Measurements from ENCODE around the gene PTPRM. TPM values are rescaled to one million over a fixed set of nuclear protein-coding genes. Genes with fewer than 3 reads are reported as not detected.

The PTPRM gene
- total RNA-seq, 1 donor = 84.7 TPM

GRCh38 chr18:8300751-8301410, 733.8 kb downstream of the PTPRM start:
- Histone ChIP-seq H3K9me3 (ENCODE audit: low read depth, low read length) (no peaks in the 10 kb centered on the region), H3K36me3 (ENCODE audit: insufficient read depth, low read length) (no peaks in the 10 kb centered on the region), H3K4me1 (ENCODE audit: insufficient read depth, low read length) (peaks cover 13% of the 10 kb centered on the region), H3K4me3 (ENCODE audit: insufficient read depth, low read length) (no peak overlapping the region), H3K27me3 (ENCODE audit: insufficient read depth, low read length) (no peaks in the 10 kb centered on the region), H3K4me2 (ENCODE audit: insufficient read depth, low read length) (no peak overlapping the region), H2AFZ (ENCODE audit: low read length) (no peak overlapping the region), H4K20me1 (ENCODE audit: insufficient read depth, low read length) (no peaks in the 10 kb centered on the region), H3K79me2 (ENCODE audit: insufficient read depth, low read length) (no peaks in the 10 kb centered on the region), H3K27ac (ENCODE audit: low read depth, low read length) (no peak overlapping the region)
- DNase-seq (ENCODE audit: insufficient read length, low spot score, missing footprints) = no peak
- TF ChIP-seq CTCF (IDR thresholded peaks at IDR 0.05; ENCODE audit: extremely low read depth, low read depth, low read length) = no peak

- Histone ChIP-seq H3K9me3 (ENCODE audit: low read depth, low read length) (no peaks in the 10 kb centered on the region), H3K27me3 (ENCODE audit: insufficient read depth, low read length) (no peaks in the 10 kb centered on the region), H4K20me1 (ENCODE audit: insufficient read depth, low read length) (no peaks in the 10 kb centered on the region), H2AFZ (ENCODE audit: low read length) (no peak overlapping the region), H3K27ac (ENCODE audit: low read depth, low read length) (no peak overlapping the region), H3K36me3 (ENCODE audit: insufficient read depth, low read length) (no peaks in the 10 kb centered on the region), H3K79me2 (ENCODE audit: insufficient read depth, low read length) (no peaks in the 10 kb centered on the region), H3K4me2 (ENCODE audit: insufficient read depth, low read length) (no peak overlapping the region), H3K4me3 (ENCODE audit: insufficient read depth, low read length) (no peak overlapping the region), H3K4me1 (ENCODE audit: insufficient read depth, low read length) (peaks cover 19% of the 10 kb centered on the region)
- no peak for TF ChIP-seq CTCF (IDR thresholded peaks at IDR 0.05; ENCODE audit: extremely low read depth, low read depth, low read length)
- no peak for DNase-seq (ENCODE audit: insufficient read length, low spot score, missing footprints)
These were observed 734.5 kb downstream of the PTPRM start for GRCh38 chr18:8301427-8302172.

GRCh38 chr18:8303151-8303755, 736.1 kb downstream of the PTPRM start:
- no peaks in the 10 kb centered on the region for H3K27me3 ChIP-seq (ENCODE audit: insufficient read depth, low read length)
- no peak for DNase-seq (ENCODE audit: insufficient read length, low spot score, missing footprints)
- H3K4me3 ChIP-seq (ENCODE audit: insufficient read depth, low read length) = no peak overlapping the region
- H3K4me2 ChIP-seq (ENCODE audit: insufficient read depth, low read length) = no peak overlapping the region
- no peak overlapping the region for H2AFZ ChIP-seq (ENCODE audit: low read length)
- H4K20me1 ChIP-seq (ENCODE audit: insufficient read depth, low read length) = no peaks in the 10 kb centered on the region
- no peaks in the 10 kb centered on the region for H3K36me3 ChIP-seq (ENCODE audit: insufficient read depth, low read length)
- no peak for TF ChIP-seq CTCF (IDR thresholded peaks at IDR 0.05; ENCODE audit: extremely low read depth, low read depth, low read length)
- no peaks in the 10 kb centered on the region for H3K79me2 ChIP-seq (ENCODE audit: insufficient read depth, low read length)
- H3K4me1 ChIP-seq (ENCODE audit: insufficient read depth, low read length) = peaks cover 23% of the 10 kb centered on the region
- H3K27ac ChIP-seq (ENCODE audit: low read depth, low read length) = no peak overlapping the region
- no peaks in the 10 kb centered on the region for H3K9me3 ChIP-seq (ENCODE audit: low read depth, low read length)

GRCh38 chr18:8307960-8308359, 740.8 kb downstream of the PTPRM start:
- H4K20me1 ChIP-seq (ENCODE audit: insufficient read depth, low read length) = no peaks in the 10 kb centered on the region
- DNase-seq (ENCODE audit: insufficient read length, low spot score, missing footprints) = no peak

More at GRCh38 chr18:8307960-8308359, 740.8 kb downstream of the PTPRM start:
- Histone ChIP-seq H2AFZ (ENCODE audit: low read length) (no peak overlapping the region), H3K79me2 (ENCODE audit: insufficient read depth, low read length) (no peaks in the 10 kb centered on the region), H3K4me2 (ENCODE audit: insufficient read depth, low read length) (no peak overlapping the region), H3K9me3 (ENCODE audit: low read depth, low read length) (no peaks in the 10 kb centered on the region), H3K4me1 (ENCODE audit: insufficient read depth, low read length) (peaks cover 19% of the 10 kb centered on the region), H3K27ac (ENCODE audit: low read depth, low read length) (no peak overlapping the region), H3K4me3 (ENCODE audit: insufficient read depth, low read length) (no peak overlapping the region), H3K27me3 (ENCODE audit: insufficient read depth, low read length) (no peaks in the 10 kb centered on the region), H3K36me3 (ENCODE audit: insufficient read depth, low read length) (no peaks in the 10 kb centered on the region)
- no peak for TF ChIP-seq CTCF (IDR thresholded peaks at IDR 0.05; ENCODE audit: extremely low read depth, low read depth, low read length)

Measured in osteoblast (primary cell).